HG02970 (cell line): ENCODE measurements around the gene GABPB1.
"Not testable (repeated sequence)": the region's sequence is repeated elsewhere in the genome, so short reads cannot be mapped to it uniquely, and the experiment has no call there.

ENCODE experiments used
- ATAC-seq: cut with Tn5 transposase; IDR thresholded peaks from one replicate; pipeline ENCODE4 v1.9.1; 2021; ENCODE audit warnings: mild to moderate bottlenecking, moderate library complexity, moderate number of reproducible peaks; ENCODE audit not compliant: unreplicated experiment, low FRiP score

GABPB1 gene

GRCh38 chr15:50354838-50355618, at the start of gene GABPB1:
Gene GABPB1, minus strand, starts transcription at chr15:50355198. Its CDS starts 45,400 bp downstream, at chr15:50309798.
- ATAC-seq = peak; percentile 46

DNA sequence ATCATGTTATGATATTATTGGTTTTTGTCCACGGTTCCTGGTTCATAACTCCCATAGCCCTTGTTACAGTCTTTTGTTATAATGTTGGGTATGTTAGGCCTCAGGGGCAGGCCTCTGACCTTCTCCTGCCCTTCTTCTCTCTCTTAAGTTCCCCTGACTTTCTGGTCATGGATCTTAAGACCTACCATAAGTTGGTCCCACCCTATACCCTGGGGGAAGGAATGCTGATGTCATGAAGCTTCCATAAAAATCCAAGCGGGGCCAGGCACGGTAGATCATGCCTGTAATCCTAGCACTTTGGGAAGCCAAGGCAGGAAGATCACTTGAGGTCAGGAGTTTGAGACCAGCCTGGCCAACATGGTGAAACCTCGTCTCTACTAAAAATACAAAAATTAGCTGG, 36.6 kb upstream of the GABPB1 start:
- not testable (repeated sequence) for ATAC-seq

DNA sequence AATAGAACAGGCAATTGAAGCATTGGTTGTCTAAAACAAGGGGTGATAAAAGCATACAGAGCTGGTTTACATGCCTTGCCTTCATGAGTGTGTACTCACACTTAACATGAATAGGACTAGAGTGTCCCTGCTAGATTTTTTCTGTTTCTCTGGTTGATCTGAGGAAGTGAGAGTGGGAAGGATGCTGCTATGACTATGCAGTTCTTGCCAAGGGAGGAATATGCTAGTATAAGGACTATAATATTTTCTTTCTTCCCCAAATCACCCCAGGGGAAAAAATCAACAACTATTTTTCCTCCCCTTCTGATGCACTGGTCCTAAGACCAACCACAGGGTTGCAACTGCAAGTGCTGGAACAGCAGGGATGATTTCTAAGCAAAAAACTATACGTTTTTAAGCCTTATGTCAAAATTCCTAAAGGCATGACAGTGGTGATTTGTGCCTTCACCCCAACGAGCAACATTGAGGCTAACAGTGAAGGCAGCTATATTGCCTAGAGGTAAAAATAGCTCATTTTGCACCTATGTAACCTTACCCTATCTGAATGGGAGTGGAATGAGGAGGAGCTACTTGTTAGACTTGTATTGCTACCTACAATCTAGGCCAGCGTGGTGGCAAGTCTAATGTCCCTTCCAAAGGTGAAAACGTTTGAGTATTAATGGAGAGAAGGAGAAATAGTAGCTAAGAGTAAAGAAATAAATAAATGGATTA, 35.7 kb upstream of the GABPB1 start:
- no peak for ATAC-seq

GRCh38 chr15:50382408-50382807, 27.4 kb upstream of the GABPB1 start:
- not testable (repeated sequence) for ATAC-seq

DNA sequence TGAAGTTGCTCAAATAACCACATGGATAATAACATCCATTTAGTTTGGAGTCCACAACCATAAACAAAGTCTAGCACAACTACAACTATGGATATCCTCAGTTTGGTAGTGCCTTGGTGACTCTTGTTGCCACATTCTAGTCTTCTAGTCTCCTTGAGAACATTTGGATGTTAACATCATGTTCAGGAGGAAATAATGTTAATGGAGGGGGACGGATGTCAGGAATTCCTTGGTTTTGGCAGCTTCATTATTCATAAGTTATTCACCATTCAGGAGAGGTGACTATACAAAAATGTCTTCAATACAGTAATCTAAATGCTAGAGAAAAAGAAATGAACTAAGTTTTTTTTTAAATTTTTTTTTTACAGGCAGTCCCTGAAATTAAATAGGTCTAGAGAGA, 26.4 kb upstream of the GABPB1 start:
- ATAC-seq = no peak

DNA sequence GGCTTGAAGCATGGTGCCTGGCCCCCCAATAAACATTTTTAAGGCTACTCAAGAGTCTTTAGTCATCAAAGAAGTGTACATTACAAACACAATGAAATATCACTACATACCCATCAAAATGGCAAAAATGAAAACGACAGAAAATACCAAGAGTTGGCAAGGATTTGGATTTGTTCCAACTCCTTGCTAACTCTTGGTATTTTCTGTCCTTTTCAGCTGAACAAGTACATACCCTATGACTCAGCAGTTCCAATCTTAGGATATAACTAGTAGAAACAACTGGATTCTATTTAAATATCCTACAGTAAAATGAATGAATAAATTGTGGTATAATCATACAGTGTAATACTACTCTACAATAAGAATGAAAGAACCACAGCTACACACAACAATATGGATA, 25.1 kb upstream of the GABPB1 start:
- ATAC-seq = no peak

DNA sequence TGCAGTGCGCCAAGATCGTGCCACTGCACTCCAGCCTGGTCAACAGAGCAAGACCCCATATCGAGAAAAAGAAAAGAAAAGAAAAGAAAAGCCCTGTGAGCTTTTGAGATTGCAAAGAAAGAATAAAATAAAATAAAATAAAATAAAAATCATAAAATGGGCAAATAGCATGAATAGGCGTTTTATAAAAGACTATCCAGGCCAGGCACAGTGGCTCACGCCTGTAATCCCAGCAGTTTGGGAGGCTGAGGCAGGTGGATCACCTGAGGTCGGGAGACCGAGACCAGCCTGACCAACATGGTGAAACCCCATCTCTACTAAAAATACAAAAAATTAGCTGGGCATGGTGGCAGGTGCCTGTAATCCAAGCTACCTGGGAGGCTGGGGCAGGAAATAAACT, 24.4 kb upstream of the GABPB1 start:
- not testable (repeated sequence) for ATAC-seq

DNA sequence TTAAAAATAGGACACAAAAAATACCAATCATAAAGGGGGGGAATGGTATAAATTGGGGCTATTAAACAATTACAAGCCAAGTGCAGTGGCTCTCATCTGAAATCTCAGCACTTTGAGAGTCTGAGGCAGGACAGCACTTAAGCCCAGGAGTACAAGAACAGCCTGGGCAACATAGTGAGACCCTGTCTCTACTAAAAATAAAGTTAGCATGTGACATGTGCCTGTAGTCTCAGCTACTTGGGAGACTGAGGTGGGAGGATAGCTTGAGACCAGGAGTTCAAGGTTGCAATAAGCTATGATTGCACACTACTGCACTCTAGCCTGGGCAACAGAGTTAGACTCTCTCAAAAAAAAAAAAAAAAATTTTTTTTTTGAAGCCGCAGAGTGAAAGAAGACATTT, 23.8 kb upstream of the GABPB1 start:
- no peak for ATAC-seq

GRCh38 chr15:50377867-50378751, 23.1 kb upstream of the GABPB1 start:
- ATAC-seq = peak; percentile 89

GRCh38 chr15:50369564-50369963, 14.6 kb upstream of the GABPB1 start:
- not testable (repeated sequence) for ATAC-seq

DNA sequence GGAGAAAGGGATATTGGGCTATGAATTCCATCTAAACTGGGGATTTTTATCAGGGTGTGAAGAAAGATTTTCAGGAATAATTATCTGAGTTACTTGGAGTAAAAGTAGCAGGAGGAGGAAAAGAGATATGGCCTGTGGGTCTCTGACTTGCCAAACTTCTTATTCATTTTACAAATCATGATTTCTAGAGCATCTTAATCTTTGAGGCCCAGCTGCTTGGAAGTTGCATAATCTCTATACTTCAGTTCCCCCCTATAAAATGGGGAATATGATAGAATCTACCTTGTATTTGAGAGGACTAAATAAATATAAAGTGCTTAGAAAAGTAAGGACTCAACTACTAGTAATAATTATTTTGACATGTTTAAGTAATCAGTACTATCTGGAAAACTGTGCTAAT, 11.0 kb upstream of the GABPB1 start:
- no peak for ATAC-seq

DNA sequence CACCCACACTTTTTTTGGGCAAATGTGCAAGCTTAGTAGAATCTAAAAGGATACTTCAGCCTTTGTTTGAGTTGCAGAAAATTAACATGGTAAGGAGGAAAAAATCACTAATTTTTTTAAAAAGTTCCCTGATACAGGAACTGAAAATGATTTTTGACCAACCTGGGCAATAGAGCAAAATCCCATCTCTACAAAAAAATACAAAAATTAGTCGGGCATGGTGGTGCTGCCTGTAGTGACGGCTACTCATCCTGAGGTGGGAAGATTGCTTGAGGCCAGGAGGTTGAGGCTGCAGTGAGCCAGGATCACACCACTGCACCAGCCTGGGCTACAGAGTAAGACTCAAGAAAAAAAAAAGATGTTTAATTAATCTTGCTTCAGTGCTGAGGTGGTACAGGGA, 10.6 kb upstream of the GABPB1 start:
- no peak for ATAC-seq

DNA sequence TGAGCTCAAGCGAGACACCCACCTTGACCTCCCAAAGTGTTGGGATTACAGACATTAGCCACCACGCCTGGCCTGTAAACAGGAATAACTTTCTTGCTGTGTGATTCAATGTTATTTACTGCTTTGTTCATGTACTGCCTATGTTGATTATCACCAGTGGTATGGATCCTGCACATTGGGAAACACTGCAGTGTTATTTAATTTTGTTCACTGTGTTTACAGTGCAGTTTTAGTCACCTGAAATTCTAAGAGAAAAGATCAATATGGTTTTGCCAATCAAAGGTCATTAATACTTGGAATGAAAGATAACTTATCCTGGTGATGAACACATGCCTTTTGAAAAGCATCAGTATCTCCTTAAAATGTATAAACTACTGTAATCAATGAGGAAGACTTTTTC, 8.6 kb upstream of the GABPB1 start:
- no peak for ATAC-seq

DNA sequence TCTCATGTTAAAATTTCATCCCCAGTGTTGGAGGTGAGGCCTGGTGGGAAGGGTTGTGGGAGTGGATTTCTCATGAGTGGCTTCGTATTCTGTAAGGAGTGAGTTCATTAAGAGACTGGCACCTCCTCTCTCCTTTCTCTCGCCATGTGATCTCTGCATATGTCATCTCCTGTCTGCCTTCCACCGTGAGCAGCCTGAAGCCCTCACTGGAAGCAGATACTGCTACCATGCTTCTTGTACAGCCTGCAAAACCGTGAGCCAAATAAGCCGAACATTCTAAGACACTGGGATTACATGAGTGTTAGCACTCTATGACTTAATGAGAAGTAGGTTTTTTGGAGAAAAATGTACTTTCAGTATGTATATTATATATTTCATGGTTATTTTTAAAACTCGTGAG, 6.8 kb upstream of the GABPB1 start:
- ATAC-seq = no peak

GRCh38 chr15:50358845-50359244, 3.8 kb upstream of the GABPB1 start:
- ATAC-seq = no peak

- no peak for ATAC-seq
These were observed 982 bp upstream of the GABPB1 start for GRCh38 chr15:50355980-50356379.

- no peak for ATAC-seq
These were observed 564 bp upstream of the GABPB1 start for GRCh38 chr15:50355619-50355905.

- ATAC-seq = peak; percentile 31
These were observed 792 bp downstream of the GABPB1 start for GRCh38 chr15:50353975-50354837.

GRCh38 chr15:50353251-50353974, 1.6 kb downstream of the GABPB1 start:
- no peak for ATAC-seq

DNA sequence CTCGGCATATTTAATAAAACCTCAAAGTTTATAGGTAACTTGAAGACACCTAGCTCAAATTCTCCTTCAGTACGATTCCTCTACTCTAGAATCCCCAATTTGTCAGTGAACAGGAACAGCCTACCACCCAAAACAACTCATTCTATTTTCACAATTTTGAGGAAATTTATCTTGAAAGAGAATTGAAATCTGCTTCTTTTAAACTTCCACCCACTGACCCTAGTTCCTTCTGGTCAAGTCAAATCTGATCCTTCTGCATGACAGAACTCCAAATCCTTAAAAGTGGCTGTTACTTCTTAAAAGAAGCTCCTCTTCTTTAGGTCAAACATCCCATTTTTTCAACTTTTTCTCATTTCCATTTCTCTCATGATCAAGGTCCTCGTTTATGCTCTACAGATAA, 4.4 kb downstream of the GABPB1 start:
- no peak for ATAC-seq
